Ammon's horn (tissue), 1 donor: ENCODE data around the gene CCDC74B.
"Not testable (repeated sequence)": the region's sequence is repeated elsewhere in the genome, so short reads cannot be mapped to it uniquely, and the experiment has no call there.

Experiments used
- DNase-seq: peaks from one replicate; pipeline ENCODE4 v3.0.0-alpha.2; 2016; ENCODE audit warnings: low spot score

Gene CCDC74B

GRCh38 chr2:130150181-130151144 lies 5.6 kb upstream of the CCDC74B start:
- no peak for DNase-seq

DNA sequence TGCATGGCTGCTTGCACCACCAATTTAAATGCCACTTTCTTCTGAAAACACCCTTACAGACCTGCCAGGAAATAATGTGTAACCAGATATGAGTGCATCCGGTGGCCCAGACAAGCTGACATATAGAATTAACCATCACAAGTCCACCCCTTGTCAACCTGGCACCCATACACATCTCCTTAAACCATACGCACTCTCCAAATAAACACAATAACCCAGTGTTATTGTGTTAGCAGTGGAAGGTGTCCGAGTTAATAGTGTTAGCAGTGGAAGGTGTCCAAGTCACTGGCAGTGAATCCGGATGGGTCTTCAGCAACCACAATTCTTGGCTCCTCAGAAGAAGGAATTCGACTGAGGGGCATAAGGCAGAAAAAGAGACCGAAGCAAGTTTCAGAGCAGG lies 3.6 kb upstream of the CCDC74B start:
- DNase-seq: not testable (repeated sequence)

DNA sequence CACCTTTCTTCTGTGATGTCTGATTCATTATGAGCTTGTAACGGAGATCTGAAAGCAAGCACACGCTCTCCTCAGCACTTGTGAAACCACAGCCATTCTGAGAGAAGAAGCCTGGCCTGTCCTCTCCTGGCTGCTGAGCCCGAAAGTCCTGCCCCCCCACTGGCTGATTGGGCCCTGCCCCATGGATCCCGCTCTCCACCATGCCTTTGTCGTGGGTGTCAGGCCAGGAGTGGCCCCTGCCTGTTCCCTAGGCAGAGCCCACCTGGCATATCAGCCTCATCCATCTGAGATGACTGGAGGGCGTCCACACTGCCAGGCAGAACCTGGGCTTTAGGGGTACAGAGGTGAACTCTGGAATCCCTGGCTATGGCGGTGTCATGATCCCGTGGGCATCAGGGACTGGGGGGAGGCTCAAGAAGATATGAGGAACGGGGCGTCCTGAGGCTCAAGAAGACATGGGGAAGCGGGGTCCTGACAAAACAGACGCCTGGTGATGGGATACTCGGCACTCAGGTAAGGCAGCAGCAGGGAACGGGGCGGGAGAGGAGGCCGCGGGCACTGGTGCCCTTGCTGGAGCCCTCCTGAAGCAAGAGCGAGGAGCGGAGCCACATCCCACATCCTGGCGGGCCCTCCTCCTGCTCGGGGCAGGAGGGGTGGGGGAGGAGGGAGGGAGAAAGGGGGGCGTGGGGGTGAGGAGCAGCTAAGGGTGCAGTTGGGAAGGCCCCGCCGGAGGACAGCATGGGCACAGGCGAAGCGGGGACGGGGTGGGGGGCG lies 1.5 kb downstream of the CCDC74B start:
- DNase-seq: not testable (repeated sequence)

- not testable (repeated sequence) for DNase-seq
Measured at GRCh38 chr2:130142396-130143265, 2.3 kb downstream of the CCDC74B start.

GRCh38 chr2:130141645-130142370 lies 3.1 kb downstream of the CCDC74B start:
- DNase-seq: not testable (repeated sequence)

- DNase-seq: not testable (repeated sequence)
Measured at GRCh38 chr2:130141002-130141401, 3.9 kb downstream of the CCDC74B start.

DNA sequence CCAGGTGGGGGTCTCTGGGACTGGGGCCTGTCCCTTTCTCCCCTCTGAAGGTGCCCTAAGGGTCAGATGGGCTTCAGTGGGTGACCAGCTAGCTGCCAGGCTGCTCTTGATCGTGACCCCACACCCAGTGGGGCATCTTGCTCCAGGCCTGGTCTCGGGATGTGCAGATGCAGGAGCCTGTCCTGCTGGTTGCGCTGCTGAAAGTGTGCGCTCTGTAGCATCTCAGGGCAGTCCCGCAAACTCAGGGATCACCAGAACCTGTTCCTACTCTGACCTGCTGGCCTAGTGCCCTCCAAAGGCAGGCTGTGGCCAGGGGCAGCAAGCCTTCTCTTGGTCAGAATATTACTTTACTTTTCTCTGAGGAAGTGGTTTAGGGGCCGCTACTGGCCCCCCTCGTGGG lies 4.4 kb downstream of the CCDC74B start:
- not testable (repeated sequence) for DNase-seq

GRCh38 chr2:130139331-130140280 lies 5.3 kb downstream of the CCDC74B start:
- DNase-seq: not testable (repeated sequence)

- DNase-seq: not testable (repeated sequence)
Measured at GRCh38 chr2:130138841-130139251, 6.1 kb downstream of the CCDC74B start.

DNA sequence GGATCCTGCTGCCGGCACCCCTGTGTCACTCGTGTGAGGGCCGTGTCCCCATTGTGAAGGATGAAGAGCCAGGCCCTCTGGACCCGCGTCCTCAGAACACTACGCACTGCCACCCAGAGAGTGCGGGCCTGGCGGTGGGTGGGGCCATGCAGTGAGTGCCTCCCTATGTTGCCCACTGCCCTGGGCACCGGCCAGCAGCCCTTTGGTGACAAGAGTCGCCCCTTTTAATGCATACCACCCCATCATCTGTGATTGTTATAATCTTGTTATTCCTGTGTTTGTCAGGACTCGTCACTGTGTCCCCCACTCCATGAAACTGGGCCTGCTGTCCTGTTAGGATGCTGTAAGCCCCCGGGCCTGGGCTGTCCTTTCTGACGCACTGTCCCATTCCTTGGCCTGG lies 6.6 kb downstream of the CCDC74B start:
- DNase-seq: not testable (repeated sequence)

- DNase-seq: not testable (repeated sequence)
Measured at GRCh38 chr2:130137118-130137517, 7.8 kb downstream of the CCDC74B start.

GRCh38 chr2:130136546-130136945 lies 8.4 kb downstream of the CCDC74B start:
- not testable (repeated sequence) for DNase-seq

- DNase-seq: no peak
Measured at GRCh38 chr2:130135692-130136541, 9.0 kb downstream of the CCDC74B start.

DNA sequence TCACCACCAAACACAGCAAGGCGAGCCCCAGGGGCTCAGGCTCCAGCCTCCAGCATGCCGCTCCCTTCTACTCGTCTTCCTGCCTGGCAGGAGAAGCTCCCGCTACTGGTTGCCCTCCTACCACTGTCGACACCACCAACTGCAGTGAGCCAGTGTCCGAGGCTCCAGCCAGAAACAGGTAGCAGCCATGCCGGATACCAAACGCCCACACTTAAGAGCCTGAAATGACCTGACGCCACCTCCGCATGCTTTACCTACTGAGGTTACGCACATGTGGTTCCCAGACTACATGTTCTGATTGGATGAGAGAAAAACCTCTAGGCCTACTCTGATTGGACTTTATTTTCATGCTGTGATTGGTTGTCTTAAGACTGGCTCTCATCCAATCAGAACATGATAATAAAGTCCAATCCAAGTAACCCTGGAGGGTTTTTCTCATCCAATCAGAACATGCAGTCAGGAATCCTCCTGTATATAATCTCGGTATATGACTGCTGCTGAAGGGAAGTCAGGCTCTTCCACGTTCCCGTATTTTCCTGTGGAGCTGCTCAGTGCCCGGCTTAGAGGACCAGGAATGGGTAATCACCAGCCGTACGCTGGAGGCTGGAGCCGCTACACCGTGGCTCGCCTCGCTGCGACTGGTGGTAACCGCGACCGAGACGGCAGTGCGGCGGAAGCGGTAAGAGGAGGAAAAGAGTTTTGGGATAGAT lies 15.6 kb downstream of the CCDC74B start, which contains the start of gene POTEF:
TSS of gene POTEF (minus strand) at position 103 of the 710 bp plus-strand sequence. CDS start 8,707 bp downstream, outside the sequence.
- DNase-seq: not testable (repeated sequence)

DNA sequence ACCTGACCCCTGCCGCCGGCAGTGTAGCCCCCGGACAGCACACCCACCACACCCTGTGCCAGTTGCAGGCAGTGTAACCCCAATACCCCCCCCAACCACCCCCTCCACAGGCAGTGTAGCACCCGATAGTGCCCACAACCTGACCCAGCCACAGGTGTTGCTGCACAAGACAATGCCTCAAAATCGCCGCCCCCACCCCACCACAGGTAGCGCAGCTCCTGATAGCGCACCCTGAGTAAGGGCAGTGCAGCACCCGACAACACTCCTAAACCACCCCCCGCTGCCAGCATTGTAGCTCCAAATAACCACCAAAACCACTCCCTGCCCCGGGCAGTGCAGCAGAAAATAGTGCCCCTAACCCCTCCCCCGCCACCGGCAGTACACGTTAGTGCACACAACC lies 16.4 kb downstream of the CCDC74B start:
- DNase-seq: not testable (repeated sequence)

- not testable (repeated sequence) for DNase-seq
Measured at GRCh38 chr2:130127726-130128125, 17.2 kb downstream of the CCDC74B start.

DNA sequence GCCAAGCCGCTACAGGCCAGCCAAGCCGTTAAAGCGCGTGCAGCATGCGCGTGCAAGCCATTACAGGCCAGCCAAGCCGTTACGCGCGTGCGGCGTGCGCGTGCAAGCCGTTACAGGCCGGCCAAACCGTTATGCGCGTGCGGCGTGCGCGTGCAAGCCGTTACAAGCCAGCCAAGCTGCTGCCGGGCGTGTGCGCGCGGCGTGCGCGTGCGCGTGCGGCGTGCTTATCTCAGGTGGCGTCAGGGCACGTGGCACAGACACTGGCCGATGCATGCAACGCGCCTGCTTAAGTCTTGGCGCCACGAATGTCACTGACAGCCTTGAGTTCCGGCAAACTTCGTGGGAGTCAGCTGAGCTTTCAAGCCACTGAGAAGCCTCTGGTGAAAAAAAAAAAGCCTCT lies 24.0 kb downstream of the CCDC74B start:
- not testable (repeated sequence) for DNase-seq
